ENCODE measurements around the gene FABP1. TPM values are rescaled to one million over a fixed set of nuclear protein-coding genes. Genes with fewer than 3 reads are reported as not detected.

Gene FABP1
- total and polyA plus RNA-seq, 10 donors = 0.15 to 3.6 (median 0.39) TPM; not detected in 7

- Histone ChIP-seq H3K36me3 (no peaks in the 10 kb centered on the region), H3K27ac (no peak overlapping the region), H3K4me3 (no peak overlapping the region), H3K9me3 (no peaks in the 10 kb centered on the region), H3K27me3 (replicated peaks in 1 of 7) (no peaks in the 10 kb centered on the region), H3K4me1 (peaks cover 0 to 13% (median 0%) of the 10 kb centered on the region in 6 donors)
- intact Hi-C loops (cut with DNase I; ENCODE audit: low total_unique reads) = no loop called here
- no peak for DNase-seq
- TF ChIP-seq CTCF (IDR thresholded peaks at IDR 0.05 in 8 of 11, conservative IDR thresholded peaks at IDR 0.05 in 3 of 11) (no peak), POLR2AphosphoS5 (IDR thresholded peaks at IDR 0.05) (no peak), POLR2A (IDR thresholded peaks at IDR 0.05) (no peak)
Observed at GRCh38 chr2:88092773-88093172, 35.1 kb downstream of the FABP1 start.

GRCh38 chr2:88091943-88092342 is 35.9 kb downstream of the FABP1 start:
- Histone ChIP-seq H3K27ac (no peak overlapping the region), H3K9me3 (no peaks in the 10 kb centered on the region), H3K27me3 (replicated peaks in 1 of 7) (no peaks in the 10 kb centered on the region), H3K36me3 (no peaks in the 10 kb centered on the region), H3K4me1 (peaks cover 0 to 13% (median 0%) of the 10 kb centered on the region in 6 donors), H3K4me3 (no peak overlapping the region)
- TF ChIP-seq POLR2A (IDR thresholded peaks at IDR 0.05) = no peak
- TF ChIP-seq POLR2AphosphoS5 (IDR thresholded peaks at IDR 0.05) = no peak
- no peak for TF ChIP-seq CTCF (IDR thresholded peaks at IDR 0.05 in 8 of 11, conservative IDR thresholded peaks at IDR 0.05 in 3 of 11)
- intact Hi-C loops (cut with DNase I; ENCODE audit: low total_unique reads) = no loop called here
- no peak for DNase-seq
- 44 to 78% (median 52%) methylated on average over 3 of the region's 3 CpGs for WGBS, 5 donors

GRCh38 chr2:88090446-88091283 is 37.2 kb downstream of the FABP1 start:
- no peak overlapping the region for H3K4me3 ChIP-seq
- TF ChIP-seq POLR2AphosphoS5 (IDR thresholded peaks at IDR 0.05) (no peak), POLR2A (IDR thresholded peaks at IDR 0.05) (no peak), CTCF (IDR thresholded peaks at IDR 0.05 in 8 of 11, conservative IDR thresholded peaks at IDR 0.05 in 3 of 11) (no peak)
- no peaks in the 10 kb centered on the region for H3K9me3 ChIP-seq
- H3K27ac ChIP-seq = no peak overlapping the region
- H3K36me3 ChIP-seq = no peaks in the 10 kb centered on the region
- WGBS, 5 donors = 51 to 68% (median 64%) methylated on average over 8 of the region's 8 CpGs
- H3K4me1 ChIP-seq = peaks cover 0 to 13% (median 0%) of the 10 kb centered on the region in 6 donors
- no peak for DNase-seq
- no peaks in the 10 kb centered on the region for H3K27me3 ChIP-seq (replicated peaks in 1 of 7)
- intact Hi-C loops (cut with DNase I; ENCODE audit: low total_unique reads) = no loop called here

- DNase-seq = no peak
- no peaks in the 10 kb centered on the region for H3K27me3 ChIP-seq (replicated peaks in 1 of 7)
- no peak overlapping the region for H3K4me3 ChIP-seq
- no peaks in the 10 kb centered on the region for H3K9me3 ChIP-seq
- 86 to 100% (median 95%) methylated on average over 2 of the region's 2 CpGs for WGBS, 5 donors
- no peak overlapping the region for H3K27ac ChIP-seq
- peaks cover 0 to 13% (median 0%) of the 10 kb centered on the region in 6 donors for H3K4me1 ChIP-seq
- TF ChIP-seq POLR2A (IDR thresholded peaks at IDR 0.05) (no peak), POLR2AphosphoS5 (IDR thresholded peaks at IDR 0.05) (no peak), CTCF (IDR thresholded peaks at IDR 0.05 in 8 of 11, conservative IDR thresholded peaks at IDR 0.05 in 3 of 11) (no peak)
- intact Hi-C loops (cut with DNase I; ENCODE audit: low total_unique reads) = no loop called here
- H3K36me3 ChIP-seq = no peaks in the 10 kb centered on the region
Observed at GRCh38 chr2:88088999-88089398, 38.9 kb downstream of the FABP1 start.

Measured in spleen (tissue), 11 donors.